ENCODE data around the gene TLX2. TPM values are rescaled to one million over a fixed set of nuclear protein-coding genes. Genes with fewer than 3 reads are reported as not detected.
A peak's percentile ranks its signal among the peaks of the same experiment; 100 is the strongest.

The TLX2 gene
- total and polyA plus RNA-seq, 2 of the 13 experiments (the other 11 are each of a cell fraction or from before 2014, with no cell fraction given) = 0.05 to 0.20 TPM

DNA sequence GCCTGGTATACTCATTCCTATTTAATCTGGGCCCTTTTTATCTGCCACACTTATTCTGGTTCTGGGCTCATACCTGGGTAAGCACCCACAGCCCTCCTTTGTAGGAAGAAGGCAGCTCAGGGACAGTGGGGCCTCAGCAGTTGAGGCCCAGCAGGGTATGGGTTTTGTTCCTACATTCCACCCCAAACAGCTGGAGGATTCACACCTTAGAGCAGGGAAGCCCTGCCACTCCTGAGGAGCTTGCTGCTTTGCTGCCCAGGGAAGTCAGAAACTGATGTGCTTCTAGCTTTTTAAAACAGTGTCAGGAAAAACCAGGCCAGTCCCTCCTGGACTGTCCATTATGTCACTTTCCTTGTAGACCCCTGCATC lies 13.7 kb upstream of the TLX2 start:
- Histone ChIP-seq H3K27ac (ENCODE audit: extremely low read length, insufficient read depth, low read length) (peak overlapping the region; percentile 89), H3K27me3 (ENCODE audit: control insufficient read depth in 1 of 2, insufficient read depth in 2 of 2, low read length in 2 of 2) (no peaks in the 10 kb centered on the region; a peak in 1 of 5 replicates), H3K9ac (ENCODE audit: insufficient read depth, low read depth, low read length) (0 out of 2 replicates have a peak overlapping the region, but pooled peaks have one; percentile 18), H3K4me1 (ENCODE audit: insufficient read depth, low read length) (peaks cover 77% of the 10 kb centered on the region), H2AFZ (ENCODE audit: low read length) (no peak overlapping the region), H3K9me3 (ENCODE audit: low read length) (no peaks in the 10 kb centered on the region), H3K4me3 (replicated peaks in 1 of 3; ENCODE audit: insufficient read depth in 1 of 3, low read depth in 2 of 3, low read length in 3 of 3) (peak overlapping the region in 1 of 3 experiments; percentile 86; a peak in 1 of 6 replicates), H3K36me3 (replicated peaks in 1 of 2; ENCODE audit: control insufficient read depth in 1 of 2, insufficient read depth in 2 of 2, low read length in 2 of 2) (no peaks in the 10 kb centered on the region; a peak in 2 of 5 replicates), H3K4me2 (ENCODE audit: low read depth, low read length) (peak overlapping the region; percentile 92), H4K20me1 (ENCODE audit: insufficient read depth, low read length) (no peaks in the 10 kb centered on the region), H3K79me2 (ENCODE audit: insufficient read depth, low read length) (peaks cover 41% of the 10 kb centered on the region)
- DNase-seq (ENCODE audit: low spot score) = no peak
- CTCF ChIA-PET (ENCODE audit: low intra/inter-chr PET ratio, low total read pairs) = no interaction called here
- FAIRE-seq = no peak
- intact Hi-C loops (cut with micrococcal nuclease; ENCODE audit: unreplicated experiment) (loop anchor here (2.0 kb wide), 1 partner anchor 60 kb away; the partner anchor contains the start of gene RTKN), in situ Hi-C loops (cut with HindIII; ENCODE audit: extremely low pct_ligation_motif_present, low pct_unique_long_range_greater_than_20kb) (no loop called here)
- BruUV-seq (replicated peaks) = no TSS peak
- ATAC-seq = no peak
- 0 out of 2 replicates have a peak, but pooled peaks have one; percentile 4 for TF ChIP-seq ZFAT (CRISPR knock-in tag; conservative IDR thresholded peaks at IDR 0.05)
- TF ChIP-seq ATF7 (IDR thresholded peaks at IDR 0.05) = no peak
- no peak for TF ChIP-seq ATF7 (CRISPR knock-in tag; IDR thresholded peaks at IDR 0.05)
- 0 out of 4 replicates have a peak, but pooled peaks of 1 of the 2 experiments have one; percentile 7 for TF ChIP-seq POLR2A (IDR thresholded peaks at IDR 0.05; ENCODE audit: insufficient read depth in 1 of 2, low read depth in 2 of 2, low read length in 2 of 2)
- no peak for TF ChIP-seq SNAPC2 (CRISPR knock-in tag; IDR thresholded peaks at IDR 0.05)
- POLR2A ChIA-PET = interaction anchor here (0.7 to 16.5 kb wide), 12 partner anchors 10 to 1323 kb away, joined by 3 to 795 read pairs (median 19); partner anchors contain the start of genes AUP1, CCDC142, DQX1 and HTRA2

DNA sequence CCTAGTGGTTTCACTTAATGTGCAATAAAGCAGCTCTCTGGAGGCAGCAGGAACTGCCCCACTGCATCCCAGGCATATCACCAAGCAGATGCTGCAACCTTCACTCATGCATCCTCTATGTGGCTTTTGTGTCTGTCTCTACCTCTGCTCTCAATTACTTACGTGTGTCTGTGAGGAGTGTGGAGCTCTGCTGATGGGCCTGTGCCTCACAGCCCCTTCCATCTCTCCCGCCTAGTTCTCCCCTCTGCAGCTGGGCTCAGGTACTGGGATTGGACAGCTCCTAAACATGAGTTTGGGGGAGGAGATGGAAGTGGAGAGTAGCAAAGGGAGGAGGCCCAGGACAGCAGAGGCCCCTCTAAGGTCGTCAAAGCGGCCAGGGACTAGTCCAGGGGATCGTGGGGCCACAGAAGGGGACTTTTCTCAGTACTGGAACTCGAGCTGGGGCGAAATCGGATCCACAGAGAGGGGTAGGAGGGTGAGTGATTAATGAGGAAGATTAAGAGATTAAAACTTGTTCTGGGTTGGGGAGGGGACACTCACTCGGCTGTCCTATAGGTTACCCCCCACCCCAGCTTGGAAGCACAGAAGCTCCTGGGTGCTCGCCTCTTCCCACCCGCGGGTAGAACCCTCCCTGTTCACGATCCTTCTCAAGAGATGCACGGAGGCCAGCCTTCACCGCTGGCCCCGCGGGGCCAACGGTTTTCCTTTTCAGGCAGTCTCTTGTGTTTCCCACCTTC lies 12.7 kb upstream of the TLX2 start:
- in situ Hi-C loops (cut with HindIII; ENCODE audit: extremely low pct_ligation_motif_present, low pct_unique_long_range_greater_than_20kb) = no loop called here
- peak overlapping the region; percentile 92 for H3K4me2 ChIP-seq (ENCODE audit: low read depth, low read length)
- intact Hi-C loops (cut with micrococcal nuclease; ENCODE audit: unreplicated experiment) = loop anchor here (1.0 to 2.0 kb wide), 2 partner anchors 18 to 61 kb away; partner anchors contain the start of genes RTKN and TTC31
- FAIRE-seq = peak; percentile 67
- H3K4me3 ChIP-seq (replicated peaks in 1 of 3; ENCODE audit: insufficient read depth in 1 of 3, low read depth in 2 of 3, low read length in 3 of 3) = peak overlapping the region; percentile 67 to 86 (median 82)
- H4K20me1 ChIP-seq (ENCODE audit: insufficient read depth, low read length) = no peaks in the 10 kb centered on the region
- H3K9me3 ChIP-seq (ENCODE audit: low read length) = no peaks in the 10 kb centered on the region
- no peaks in the 10 kb centered on the region; a peak in 1 of 5 replicates for H3K27me3 ChIP-seq (ENCODE audit: control insufficient read depth in 1 of 2, insufficient read depth in 2 of 2, low read length in 2 of 2)
- H2AFZ ChIP-seq (ENCODE audit: low read length) = no peak overlapping the region
- WGBS (ENCODE audit: low lambda C conversion rate) = 6% methylated on average over 17 of the region's 18 CpGs
- peaks cover 77% of the 10 kb centered on the region for H3K4me1 ChIP-seq (ENCODE audit: insufficient read depth, low read length)
- H3K36me3 ChIP-seq (replicated peaks in 1 of 2; ENCODE audit: control insufficient read depth in 1 of 2, insufficient read depth in 2 of 2, low read length in 2 of 2) = no peaks in the 10 kb centered on the region; a peak in 3 of 5 replicates
- DNase-seq (ENCODE audit: low spot score) = peak; percentile 64
- ChIA-PET POLR2A (interaction anchor here (0.7 to 16.5 kb wide), 17 partner anchors 9 to 1324 kb away, joined by 3 to 795 read pairs (median 22); partner anchors contain the start of genes AUP1, CCDC142, DQX1 and HTRA2), CTCF (ENCODE audit: low intra/inter-chr PET ratio, low total read pairs) (interaction anchor here (1.5 to 2.9 kb wide), 2 partner anchors 13 to 18 kb away, joined by 5 to 20 read pairs; partner anchors contain the start of genes CCDC142 and TTC31)
- ATAC-seq = peak; percentile 4
- H3K27ac ChIP-seq (ENCODE audit: extremely low read length, insufficient read depth, low read length) = peak overlapping the region; percentile 89
- H3K79me2 ChIP-seq (ENCODE audit: insufficient read depth, low read length) = peaks cover 48% of the 10 kb centered on the region
- TSS peak; percentile 41 for BruUV-seq (replicated peaks)
- peak overlapping the region; percentile 83 for H3K9ac ChIP-seq (ENCODE audit: insufficient read depth, low read depth, low read length)
- TF ChIP-seq ARNTL (CRISPR knock-in tag; IDR thresholded peaks at IDR 0.05) (no peak), XRCC5 (optimal IDR thresholded peaks at IDR 0.05; ENCODE audit: low read length) (peak; percentile 31), SNAPC2 (CRISPR knock-in tag; IDR thresholded peaks at IDR 0.05) (0 out of 2 replicates have a peak, but pooled peaks have one; percentile 27), ZNF44 (CRISPR knock-in tag; IDR thresholded peaks at IDR 0.05) (0 out of 2 replicates have a peak, but pooled peaks have one; percentile 83), ZMYM4 (CRISPR knock-in tag; IDR thresholded peaks at IDR 0.05) (0 out of 2 replicates have a peak, but pooled peaks have one; percentile 29), TAF1 (CRISPR knock-in tag; IDR thresholded peaks at IDR 0.05) (peak; percentile 38; the same call in 1 of the 2 replicates), FOXK2 (IDR thresholded peaks at IDR 0.05) (no peak), IKZF4 (CRISPR knock-in tag; IDR thresholded peaks at IDR 0.05; ENCODE audit: borderline replicate concordance, low read depth, not compliant biosample characterization) (peak; percentile 17), HOXD1 (CRISPR knock-in tag; IDR thresholded peaks at IDR 0.05) (0 out of 2 replicates have a peak, but pooled peaks have one; percentile 3), ZC3H4 (CRISPR knock-in tag; IDR thresholded peaks at IDR 0.05; ENCODE audit: borderline replicate concordance) (0 out of 2 replicates have a peak, but pooled peaks have one; percentile 27)
- TF ChIP-seq, protein P1, sequence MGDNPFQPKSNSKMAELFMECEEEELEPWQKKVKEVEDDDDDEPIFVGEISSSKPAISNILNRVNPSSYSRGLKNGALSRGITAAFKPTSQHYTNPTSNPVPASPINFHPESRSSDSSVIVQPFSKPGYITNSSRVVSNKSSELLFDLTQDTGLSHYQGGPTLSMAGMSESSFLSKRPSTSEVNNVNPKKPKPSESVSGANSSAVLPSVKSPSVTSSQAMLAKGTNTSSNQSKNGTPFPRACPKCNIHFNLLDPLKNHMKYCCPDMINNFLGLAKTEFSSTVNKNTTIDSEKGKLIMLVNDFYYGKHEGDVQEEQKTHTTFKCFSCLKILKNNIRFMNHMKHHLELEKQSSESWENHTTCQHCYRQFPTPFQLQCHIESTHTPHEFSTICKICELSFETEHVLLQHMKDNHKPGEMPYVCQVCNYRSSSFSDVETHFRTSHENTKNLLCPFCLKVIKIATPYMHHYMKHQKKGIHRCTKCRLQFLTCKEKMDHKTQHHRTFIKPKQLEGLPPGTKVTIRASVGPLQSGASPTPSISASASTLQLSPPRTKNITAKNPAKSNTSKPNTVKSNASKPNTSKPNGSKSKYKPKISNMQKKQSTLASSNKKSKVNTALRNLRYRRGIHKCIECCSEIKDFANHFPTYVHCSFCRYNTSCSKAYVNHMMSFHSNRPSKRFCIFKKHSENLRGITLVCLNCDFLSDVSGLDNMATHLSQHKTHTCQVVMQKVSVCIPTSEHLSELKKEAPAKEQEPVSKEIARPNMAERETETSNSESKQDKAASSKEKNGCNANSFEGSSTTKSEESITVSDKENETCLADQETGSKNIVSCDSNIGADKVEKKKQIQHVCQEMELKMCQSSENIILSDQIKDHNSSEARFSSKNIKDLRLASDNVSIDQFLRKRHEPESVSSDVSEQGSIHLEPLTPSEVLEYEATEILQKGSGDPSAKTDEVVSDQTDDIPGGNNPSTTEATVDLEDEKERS (CRISPR knock-in tag; IDR thresholded peaks at IDR 0.05) = no peak

All from HepG2 (cell line).